Measurements from ENCODE around the gene GPR25. TPM values are rescaled to one million over a fixed set of nuclear protein-coding genes. Genes with fewer than 3 reads are reported as not detected.

The GPR25 gene
- total RNA-seq, 4 donors from 2014 or later = 0.24 TPM; not detected in 3

DNA sequence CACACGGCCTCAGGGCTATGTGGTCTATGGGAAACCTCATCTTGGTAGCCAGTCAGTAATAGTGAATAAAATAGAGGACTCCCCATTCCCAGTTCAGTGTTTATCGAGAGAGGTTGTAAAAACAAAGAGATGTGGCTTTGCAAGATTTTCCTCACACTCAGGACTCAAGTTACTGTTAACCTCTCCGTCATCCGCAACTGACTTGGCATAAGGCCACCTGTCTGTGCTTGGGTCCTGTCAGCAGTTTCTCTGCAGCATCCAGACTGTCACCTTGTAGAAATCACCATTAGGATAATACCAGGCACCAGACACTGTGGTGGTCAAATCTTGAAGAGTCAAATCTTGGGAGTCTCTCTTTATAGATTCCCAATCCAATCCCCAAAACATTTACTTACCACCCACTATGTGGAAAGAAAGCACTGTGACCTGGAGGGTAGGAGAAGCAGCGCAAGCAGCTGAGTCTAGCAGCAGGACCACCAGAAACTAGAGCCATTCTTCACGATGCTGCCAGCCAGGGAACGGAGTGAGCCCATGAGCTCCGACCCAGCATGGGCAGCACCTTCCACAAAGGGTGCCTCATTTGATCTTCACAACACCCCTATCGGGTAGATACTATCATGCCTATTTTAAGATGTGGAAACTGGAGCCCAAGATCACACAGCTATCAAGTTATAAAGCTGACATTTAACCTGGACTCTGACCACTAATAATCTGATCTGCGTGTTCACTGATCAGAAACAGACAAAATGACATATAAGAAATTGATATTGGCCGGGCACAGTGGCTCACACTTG is 5.6 kb upstream of the GPR25 start:
- Histone ChIP-seq H3K4me1 (peaks cover 12 to 15% of the 10 kb centered on the region in 2 donors), H3K27ac (peak overlapping the region in 1 of 4 donors; percentile 67), H3K27me3 (peaks cover 9 to 11% (median 9%) of the 10 kb centered on the region in 3 donors), H3K4me3 (peak overlapping the region; percentile 3 to 39 (median 22)), H3K9me3 (no peaks in the 10 kb centered on the region), H3K36me3 (peaks cover 0 to 6% of the 10 kb centered on the region in 2 donors)
- intact Hi-C loops (cut with DNase I; ENCODE audit: low total_unique reads) (no loop called here), in situ Hi-C loops (cut with MboI; ENCODE audit: low sequenced_read_pairs in 4 of 4) (no loop called here)
- DNase-seq (peak; percentile 14 to 47), ATAC-seq (peak; percentile 45 to 75)
- TF ChIP-seq, protein P1, sequence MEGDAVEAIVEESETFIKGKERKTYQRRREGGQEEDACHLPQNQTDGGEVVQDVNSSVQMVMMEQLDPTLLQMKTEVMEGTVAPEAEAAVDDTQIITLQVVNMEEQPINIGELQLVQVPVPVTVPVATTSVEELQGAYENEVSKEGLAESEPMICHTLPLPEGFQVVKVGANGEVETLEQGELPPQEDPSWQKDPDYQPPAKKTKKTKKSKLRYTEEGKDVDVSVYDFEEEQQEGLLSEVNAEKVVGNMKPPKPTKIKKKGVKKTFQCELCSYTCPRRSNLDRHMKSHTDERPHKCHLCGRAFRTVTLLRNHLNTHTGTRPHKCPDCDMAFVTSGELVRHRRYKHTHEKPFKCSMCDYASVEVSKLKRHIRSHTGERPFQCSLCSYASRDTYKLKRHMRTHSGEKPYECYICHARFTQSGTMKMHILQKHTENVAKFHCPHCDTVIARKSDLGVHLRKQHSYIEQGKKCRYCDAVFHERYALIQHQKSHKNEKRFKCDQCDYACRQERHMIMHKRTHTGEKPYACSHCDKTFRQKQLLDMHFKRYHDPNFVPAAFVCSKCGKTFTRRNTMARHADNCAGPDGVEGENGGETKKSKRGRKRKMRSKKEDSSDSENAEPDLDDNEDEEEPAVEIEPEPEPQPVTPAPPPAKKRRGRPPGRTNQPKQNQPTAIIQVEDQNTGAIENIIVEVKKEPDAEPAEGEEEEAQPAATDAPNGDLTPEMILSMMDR (IDR thresholded peaks at IDR 0.05 in 4 of 5, conservative IDR thresholded peaks at IDR 0.05 in 1 of 5) = no peak
- no peak for TF ChIP-seq POLR2A (IDR thresholded peaks at IDR 0.05)

DNA sequence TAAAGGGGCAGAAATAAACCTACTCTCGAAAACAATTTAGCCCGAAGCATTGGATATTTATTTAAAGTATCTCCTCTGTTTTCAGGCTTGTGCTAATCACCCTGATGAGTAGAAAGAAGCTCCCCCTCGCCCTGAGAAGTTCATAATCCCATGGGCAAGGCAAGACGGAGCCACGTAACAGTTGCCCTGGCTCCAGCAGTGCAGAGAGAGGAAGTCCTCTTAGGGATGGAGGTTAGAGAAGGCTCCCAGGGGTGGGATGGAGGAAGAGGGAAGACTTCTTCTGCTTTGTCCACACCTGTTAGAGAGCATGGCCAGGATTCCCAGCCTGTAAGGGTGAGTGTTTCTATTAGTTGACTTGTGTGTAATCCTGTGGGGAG is 3.4 kb upstream of the GPR25 start:
- Histone ChIP-seq H3K36me3 (no peaks in the 10 kb centered on the region), H3K27me3 (peaks cover 28 to 32% (median 29%) of the 10 kb centered on the region in 3 donors), H3K4me3 (no peak overlapping the region), H3K27ac (no peak overlapping the region), H3K4me1 (peaks cover 15 to 22% of the 10 kb centered on the region in 2 donors), H3K9me3 (no peaks in the 10 kb centered on the region)
- DNase-seq (no peak), ATAC-seq (no peak)
- intact Hi-C loops (cut with DNase I; ENCODE audit: low total_unique reads) (no loop called here), in situ Hi-C loops (cut with MboI; ENCODE audit: low sequenced_read_pairs in 4 of 4) (no loop called here)
- TF ChIP-seq, protein P1 (IDR thresholded peaks at IDR 0.05 in 4 of 5, conservative IDR thresholded peaks at IDR 0.05 in 1 of 5) = no peak
- TF ChIP-seq POLR2A (IDR thresholded peaks at IDR 0.05) = no peak

DNA sequence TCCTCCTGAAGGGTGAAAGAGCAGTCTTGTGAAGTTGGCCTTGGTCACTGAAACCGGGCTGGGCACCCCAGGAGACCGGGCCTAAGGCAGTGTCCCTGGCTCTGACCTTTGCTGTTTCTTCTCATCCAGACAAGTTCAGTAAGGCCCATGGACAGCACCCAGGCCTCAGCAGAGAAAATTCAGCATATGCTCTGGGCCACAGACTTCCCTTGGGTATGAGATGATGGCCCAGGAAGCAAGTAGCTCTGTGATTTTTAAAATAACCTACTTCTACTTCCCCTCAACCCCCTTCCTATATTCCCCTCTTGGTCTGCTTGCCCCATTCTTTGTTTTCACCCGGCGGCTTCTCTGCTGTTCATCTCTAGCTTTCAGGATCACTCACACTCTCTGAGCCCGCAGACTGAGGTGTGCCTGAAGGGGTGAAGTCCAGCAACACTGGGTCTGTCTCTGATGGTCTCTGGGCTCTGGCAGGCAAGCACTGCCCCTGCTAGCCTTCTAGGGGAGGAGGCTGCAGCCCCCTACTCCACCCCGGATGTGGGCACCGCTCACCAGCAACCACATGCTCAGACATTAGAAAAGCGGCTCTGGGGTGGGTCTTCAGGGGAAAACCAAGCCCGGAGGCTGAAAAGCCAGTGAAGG is 2.9 kb upstream of the GPR25 start:
- DNase-seq (no peak), ATAC-seq (no peak)
- TF ChIP-seq, protein P1 (IDR thresholded peaks at IDR 0.05 in 4 of 5, conservative IDR thresholded peaks at IDR 0.05 in 1 of 5) = no peak
- TF ChIP-seq POLR2A (IDR thresholded peaks at IDR 0.05) = no peak
- Histone ChIP-seq H3K9me3 (no peaks in the 10 kb centered on the region), H3K36me3 (no peaks in the 10 kb centered on the region), H3K4me1 (peaks cover 15 to 22% of the 10 kb centered on the region in 2 donors), H3K27me3 (peaks cover 31 to 34% (median 32%) of the 10 kb centered on the region in 3 donors), H3K4me3 (no peak overlapping the region), H3K27ac (no peak overlapping the region)
- in situ Hi-C loops (cut with MboI; ENCODE audit: low sequenced_read_pairs in 4 of 4) = no loop called here
- intact Hi-C loops (cut with DNase I; ENCODE audit: low total_unique reads) = no loop called here

DNA sequence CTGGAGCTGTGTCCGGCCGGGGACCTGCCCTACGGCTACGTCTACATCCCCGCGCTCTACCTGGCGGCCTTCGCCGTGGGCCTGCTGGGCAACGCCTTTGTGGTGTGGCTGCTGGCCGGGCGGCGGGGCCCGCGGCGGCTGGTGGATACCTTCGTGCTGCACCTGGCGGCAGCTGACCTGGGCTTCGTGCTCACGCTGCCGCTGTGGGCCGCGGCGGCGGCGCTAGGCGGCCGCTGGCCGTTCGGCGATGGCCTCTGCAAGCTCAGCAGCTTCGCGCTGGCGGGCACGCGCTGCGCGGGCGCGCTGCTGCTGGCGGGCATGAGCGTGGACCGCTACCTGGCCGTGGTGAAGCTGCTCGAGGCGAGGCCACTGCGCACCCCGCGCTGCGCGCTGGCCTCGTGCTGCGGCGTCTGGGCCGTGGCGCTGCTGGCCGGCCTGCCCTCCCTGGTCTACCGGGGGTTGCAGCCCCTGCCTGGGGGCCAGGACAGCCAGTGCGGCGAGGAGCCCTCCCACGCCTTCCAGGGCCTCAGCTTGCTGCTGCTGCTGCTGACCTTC is 412 bp downstream of the GPR25 start:
- ATAC-seq (peak in 1 of 2 donors; percentile 16), DNase-seq (no peak)
- H3K4me3 ChIP-seq = peak overlapping the region; percentile 8 to 43 (median 34)
- H3K27ac ChIP-seq = no peak overlapping the region
- no peaks in the 10 kb centered on the region for H3K36me3 ChIP-seq
- in situ Hi-C loops (cut with MboI; ENCODE audit: low sequenced_read_pairs in 4 of 4) = no loop called here
- H3K27me3 ChIP-seq = peaks cover 31 to 43% (median 32%) of the 10 kb centered on the region in 3 donors
- TF ChIP-seq, protein P1 (IDR thresholded peaks at IDR 0.05 in 4 of 5, conservative IDR thresholded peaks at IDR 0.05 in 1 of 5) = no peak
- no peak for TF ChIP-seq POLR2A (IDR thresholded peaks at IDR 0.05)
- peaks cover 4 to 7% of the 10 kb centered on the region in 2 donors for H3K4me1 ChIP-seq
- intact Hi-C loops (cut with DNase I; ENCODE audit: low total_unique reads) = no loop called here
- H3K9me3 ChIP-seq = no peaks in the 10 kb centered on the region

Measured in gastrocnemius medialis (tissue), 4 donors.